ENCODE data around the gene MRPL45. TPM values are rescaled to one million over a fixed set of nuclear protein-coding genes. Genes with fewer than 3 reads are reported as not detected.
A peak's percentile ranks its signal among the peaks of the same experiment; 100 is the strongest.
"Not testable (repeated sequence)": the region's sequence is repeated elsewhere in the genome, so short reads cannot be mapped to it uniquely, and the experiment has no call there.

The MRPL45 gene
- polyA plus RNA-seq (2012; ENCODE audit: insufficient read depth, insufficient read length, low read depth): 32.5 TPM

- H3K4me1 ChIP-seq, H3K36me3 ChIP-seq, H3K9me3 ChIP-seq, H3K27me3 ChIP-seq: not testable (repeated sequence)
- H3K4me3 ChIP-seq (ENCODE audit: low read depth, low read length): peak within 1 kb of the TSS; percentile 78
- DNase-seq: peak; percentile 99
Measured at GRCh38 chr17:38296834-38297517, at the start of gene MRPL45. Gene MRPL45 (plus strand): TSS chr17:38297168. CDS start chr17:38297184, 16 bp downstream.

GRCh38 chr17:38253191-38253590 lies 43.8 kb upstream of the MRPL45 start:
- not testable (repeated sequence) for DNase-seq; H3K4me3 ChIP-seq (ENCODE audit: low read depth, low read length); H3K27me3 ChIP-seq; H3K4me1 ChIP-seq; H3K9me3 ChIP-seq; H3K36me3 ChIP-seq

DNA sequence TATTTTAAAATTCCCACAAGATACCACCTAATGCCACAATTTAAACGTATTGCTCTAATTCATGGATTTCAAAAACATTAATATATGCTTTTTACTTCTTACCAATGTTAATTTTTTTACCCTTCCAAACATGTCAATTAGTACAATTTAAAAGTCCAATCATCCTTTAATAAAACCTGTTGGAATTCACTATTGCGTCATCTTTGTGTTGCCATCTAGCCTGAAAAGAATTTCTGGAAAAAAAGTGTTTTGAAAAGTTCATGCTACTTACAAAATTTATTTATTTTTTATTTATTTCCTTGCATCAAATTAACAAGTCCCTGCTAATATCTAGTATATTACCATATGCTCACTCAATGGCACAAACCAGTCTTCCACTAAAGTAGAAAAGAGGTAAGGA lies 42.6 kb upstream of the MRPL45 start:
- not testable (repeated sequence) for H3K9me3 ChIP-seq; H3K36me3 ChIP-seq; DNase-seq; H3K4me1 ChIP-seq; H3K4me3 ChIP-seq (ENCODE audit: low read depth, low read length); H3K27me3 ChIP-seq

- H3K36me3 ChIP-seq, H3K4me1 ChIP-seq, H3K27me3 ChIP-seq, H3K9me3 ChIP-seq: not testable (repeated sequence)
- peak overlapping the region; percentile 38; the same call in 1 of the 2 replicates for H3K4me3 ChIP-seq (ENCODE audit: low read depth, low read length)
- DNase-seq: peak; percentile 95
Measured at GRCh38 chr17:38257013-38257621, 39.9 kb upstream of the MRPL45 start.

DNA sequence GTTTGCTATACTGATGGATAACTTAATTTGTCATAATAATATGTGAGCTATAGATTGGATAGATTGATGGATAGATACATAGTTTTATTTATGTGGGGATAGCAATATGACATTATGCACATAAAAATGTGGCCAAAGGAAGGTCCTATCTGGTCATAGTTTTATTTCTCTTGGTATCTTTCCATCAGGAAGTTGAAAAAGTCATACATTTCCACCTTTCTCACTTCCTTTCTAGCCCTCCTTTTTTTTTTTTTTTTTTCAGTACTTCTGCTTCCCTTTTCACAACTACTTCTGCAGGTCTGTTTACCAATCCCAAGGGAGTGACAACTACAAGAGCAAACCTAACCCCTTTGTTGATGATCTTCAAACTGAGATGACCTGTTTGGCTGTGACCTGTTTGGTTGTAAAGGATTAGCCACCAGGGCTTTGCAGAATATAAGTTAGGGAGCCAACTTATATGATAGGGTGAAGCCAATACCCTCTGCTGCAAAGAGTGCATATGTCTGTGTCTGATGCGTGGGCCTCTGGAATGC lies 30.9 kb upstream of the MRPL45 start:
- not testable (repeated sequence) for H3K27me3 ChIP-seq; H3K4me1 ChIP-seq; H3K4me3 ChIP-seq (ENCODE audit: low read depth, low read length); H3K9me3 ChIP-seq; H3K36me3 ChIP-seq; DNase-seq

DNA sequence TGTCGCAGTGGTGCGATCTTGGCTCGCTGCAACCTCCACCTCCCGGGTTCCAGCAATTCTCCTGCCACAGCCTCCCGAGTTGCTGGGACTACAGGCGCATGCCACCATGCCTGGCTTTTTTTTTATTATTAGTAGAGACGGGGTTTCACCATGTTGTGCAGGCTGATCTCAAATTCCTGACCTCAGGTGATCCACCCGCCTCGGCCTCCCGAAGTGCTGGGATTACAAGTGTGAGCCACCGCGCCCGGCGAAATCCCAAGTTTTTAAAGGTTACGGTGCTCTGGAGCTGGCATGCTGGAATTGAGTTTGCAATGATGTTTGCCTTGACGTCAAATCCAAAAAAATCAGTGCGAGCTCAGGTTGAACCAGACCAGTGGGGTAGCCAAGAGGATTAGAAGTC lies 30.4 kb upstream of the MRPL45 start:
- H3K9me3 ChIP-seq; H3K27me3 ChIP-seq; H3K4me3 ChIP-seq (ENCODE audit: low read depth, low read length); H3K4me1 ChIP-seq; DNase-seq; H3K36me3 ChIP-seq: not testable (repeated sequence)

GRCh38 chr17:38268138-38268537 lies 28.8 kb upstream of the MRPL45 start:
- not testable (repeated sequence) for H3K36me3 ChIP-seq; H3K27me3 ChIP-seq; H3K4me1 ChIP-seq; DNase-seq; H3K9me3 ChIP-seq; H3K4me3 ChIP-seq (ENCODE audit: low read depth, low read length)

DNA sequence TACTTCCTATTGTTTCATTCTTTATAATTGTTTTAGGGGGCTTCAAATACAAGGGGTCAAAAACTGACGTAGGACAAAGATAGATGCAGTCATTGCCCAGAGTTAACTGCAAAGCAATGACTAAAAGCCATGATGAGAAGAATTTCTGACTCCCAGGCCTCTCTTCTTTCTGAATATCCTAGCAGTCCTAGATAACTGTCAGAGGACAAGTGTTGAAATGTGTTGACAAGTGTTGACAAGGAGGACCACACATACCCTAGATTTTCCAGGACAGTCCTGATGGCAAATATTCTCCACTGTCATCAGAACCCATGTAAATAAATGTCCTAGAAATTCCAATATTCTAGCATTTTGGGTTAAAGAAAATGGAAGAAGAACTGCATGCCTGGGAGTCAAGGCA lies 27.9 kb upstream of the MRPL45 start:
- H3K4me3 ChIP-seq (ENCODE audit: low read depth, low read length); H3K36me3 ChIP-seq; H3K27me3 ChIP-seq; DNase-seq; H3K4me1 ChIP-seq; H3K9me3 ChIP-seq: not testable (repeated sequence)

DNA sequence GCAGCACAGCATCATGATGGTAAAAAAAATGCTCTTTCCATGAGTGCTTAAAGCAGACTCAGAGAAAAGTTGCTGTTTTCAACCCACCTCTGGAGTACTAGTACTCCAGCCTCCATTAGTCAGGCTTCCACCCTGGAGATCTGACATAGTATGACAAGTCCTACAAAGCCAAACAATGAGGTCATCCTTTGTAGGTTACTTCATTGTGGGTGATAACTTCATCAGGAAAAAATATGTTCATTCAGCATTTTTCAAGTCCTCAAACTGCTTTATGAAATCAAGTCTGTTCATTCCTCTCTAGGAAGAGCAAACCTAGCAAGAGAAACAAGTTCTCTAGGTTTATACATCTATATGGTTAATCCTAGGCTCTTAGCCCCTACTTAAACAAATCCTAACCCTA lies 27.4 kb upstream of the MRPL45 start:
- H3K27me3 ChIP-seq; H3K36me3 ChIP-seq; H3K9me3 ChIP-seq; H3K4me3 ChIP-seq (ENCODE audit: low read depth, low read length); H3K4me1 ChIP-seq; DNase-seq: not testable (repeated sequence)

GRCh38 chr17:38285994-38286393 lies 11.0 kb upstream of the MRPL45 start:
- not testable (repeated sequence) for DNase-seq, H3K27me3 ChIP-seq, H3K36me3 ChIP-seq

DNA sequence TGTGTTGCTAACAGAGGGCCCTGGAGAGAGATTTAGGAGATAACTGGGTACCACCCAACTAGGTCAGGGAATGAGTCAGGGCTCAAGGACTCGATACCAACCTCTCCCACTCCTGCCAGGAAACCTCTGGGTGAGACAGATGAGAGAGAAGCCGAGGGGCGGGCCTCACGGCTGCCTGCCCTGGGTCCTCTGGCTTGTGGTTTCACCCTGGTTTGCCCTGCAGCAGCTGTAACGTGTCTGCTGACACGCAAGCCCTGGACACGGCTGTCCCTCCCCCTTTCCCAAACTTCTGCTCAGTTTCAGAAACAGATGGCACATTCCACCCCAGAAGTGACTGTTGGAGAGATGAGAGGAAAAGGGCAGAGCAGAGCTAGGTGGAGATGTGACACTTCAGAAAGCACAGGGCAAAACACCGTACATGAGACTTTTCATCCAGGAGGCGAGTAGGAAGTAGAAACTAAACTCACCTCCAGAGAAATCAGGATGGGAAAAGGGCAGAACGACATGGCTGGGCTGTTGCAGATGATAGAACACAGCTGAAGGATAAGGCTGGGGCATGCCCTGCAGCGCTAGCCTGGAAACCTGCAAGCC lies 10.4 kb upstream of the MRPL45 start:
- H3K9me3 ChIP-seq, H3K4me1 ChIP-seq, H3K27me3 ChIP-seq, H3K36me3 ChIP-seq: not testable (repeated sequence)
- H3K4me3 ChIP-seq (ENCODE audit: low read depth, low read length): peak overlapping the region; percentile 31; the same call in 1 of the 2 replicates
- peak; percentile 43 for DNase-seq

More at GRCh38 chr17:38285994-38286393, 11.0 kb upstream of the MRPL45 start:
- not testable (repeated sequence) for H3K4me1 ChIP-seq; H3K4me3 ChIP-seq (ENCODE audit: low read depth, low read length); H3K9me3 ChIP-seq

Measured in BE2C (cell line).